Testis (tissue), 2 donors: ENCODE measurements around the gene CA6.

ENCODE experiments used
- POLR2A ChIP-seq: fragments of 450-650 bp; IDR thresholded peaks from one replicate; pipeline ENCODE4 v1.6.1; 2017; ENCODE audit warnings: antibody characterized with exemption, mild to moderate bottlenecking, moderate library complexity
- TF ChIP-seq, protein P1 (sequence below), 3 experiments: fragments of 450-650 bp in 2 of 3; fragments of 200-600 bp in 1 of 3; sonication (generic) in 1 of 3; IDR thresholded peaks; one replicate each; pipeline ENCODE4 v1.5.1; 2016 to 2019; ENCODE audit warnings: antibody characterized with exemption in 3 of 3, mild to moderate bottlenecking in 2 of 3, moderate library complexity in 1 of 3

DNA sequence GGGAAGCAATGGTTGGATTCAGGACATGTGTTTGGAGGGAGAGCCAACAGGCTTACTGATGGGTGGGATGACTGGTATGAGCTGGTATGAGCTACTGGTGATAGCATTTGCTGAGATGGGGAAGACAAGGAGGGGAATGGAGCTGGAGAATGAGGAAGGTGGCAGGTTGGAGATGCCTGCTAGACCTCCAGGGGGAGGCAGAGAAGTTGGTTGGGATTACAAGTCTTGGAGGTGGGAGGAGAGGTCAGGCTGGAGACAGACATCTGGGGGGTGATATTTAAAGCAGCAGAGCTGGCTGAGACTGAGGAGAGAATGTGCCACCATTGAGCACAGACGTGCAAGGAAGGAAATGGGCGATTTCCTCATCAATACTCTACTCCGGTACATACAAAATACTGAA lies 35.3 kb upstream of the CA6 start:
- TF ChIP-seq, protein P1, sequence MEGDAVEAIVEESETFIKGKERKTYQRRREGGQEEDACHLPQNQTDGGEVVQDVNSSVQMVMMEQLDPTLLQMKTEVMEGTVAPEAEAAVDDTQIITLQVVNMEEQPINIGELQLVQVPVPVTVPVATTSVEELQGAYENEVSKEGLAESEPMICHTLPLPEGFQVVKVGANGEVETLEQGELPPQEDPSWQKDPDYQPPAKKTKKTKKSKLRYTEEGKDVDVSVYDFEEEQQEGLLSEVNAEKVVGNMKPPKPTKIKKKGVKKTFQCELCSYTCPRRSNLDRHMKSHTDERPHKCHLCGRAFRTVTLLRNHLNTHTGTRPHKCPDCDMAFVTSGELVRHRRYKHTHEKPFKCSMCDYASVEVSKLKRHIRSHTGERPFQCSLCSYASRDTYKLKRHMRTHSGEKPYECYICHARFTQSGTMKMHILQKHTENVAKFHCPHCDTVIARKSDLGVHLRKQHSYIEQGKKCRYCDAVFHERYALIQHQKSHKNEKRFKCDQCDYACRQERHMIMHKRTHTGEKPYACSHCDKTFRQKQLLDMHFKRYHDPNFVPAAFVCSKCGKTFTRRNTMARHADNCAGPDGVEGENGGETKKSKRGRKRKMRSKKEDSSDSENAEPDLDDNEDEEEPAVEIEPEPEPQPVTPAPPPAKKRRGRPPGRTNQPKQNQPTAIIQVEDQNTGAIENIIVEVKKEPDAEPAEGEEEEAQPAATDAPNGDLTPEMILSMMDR (IDR thresholded peaks at IDR 0.05) = no peak
- TF ChIP-seq POLR2A = no peak
